Measurements from ENCODE around the gene AKR1E2.

AKR1E2 gene

DNA sequence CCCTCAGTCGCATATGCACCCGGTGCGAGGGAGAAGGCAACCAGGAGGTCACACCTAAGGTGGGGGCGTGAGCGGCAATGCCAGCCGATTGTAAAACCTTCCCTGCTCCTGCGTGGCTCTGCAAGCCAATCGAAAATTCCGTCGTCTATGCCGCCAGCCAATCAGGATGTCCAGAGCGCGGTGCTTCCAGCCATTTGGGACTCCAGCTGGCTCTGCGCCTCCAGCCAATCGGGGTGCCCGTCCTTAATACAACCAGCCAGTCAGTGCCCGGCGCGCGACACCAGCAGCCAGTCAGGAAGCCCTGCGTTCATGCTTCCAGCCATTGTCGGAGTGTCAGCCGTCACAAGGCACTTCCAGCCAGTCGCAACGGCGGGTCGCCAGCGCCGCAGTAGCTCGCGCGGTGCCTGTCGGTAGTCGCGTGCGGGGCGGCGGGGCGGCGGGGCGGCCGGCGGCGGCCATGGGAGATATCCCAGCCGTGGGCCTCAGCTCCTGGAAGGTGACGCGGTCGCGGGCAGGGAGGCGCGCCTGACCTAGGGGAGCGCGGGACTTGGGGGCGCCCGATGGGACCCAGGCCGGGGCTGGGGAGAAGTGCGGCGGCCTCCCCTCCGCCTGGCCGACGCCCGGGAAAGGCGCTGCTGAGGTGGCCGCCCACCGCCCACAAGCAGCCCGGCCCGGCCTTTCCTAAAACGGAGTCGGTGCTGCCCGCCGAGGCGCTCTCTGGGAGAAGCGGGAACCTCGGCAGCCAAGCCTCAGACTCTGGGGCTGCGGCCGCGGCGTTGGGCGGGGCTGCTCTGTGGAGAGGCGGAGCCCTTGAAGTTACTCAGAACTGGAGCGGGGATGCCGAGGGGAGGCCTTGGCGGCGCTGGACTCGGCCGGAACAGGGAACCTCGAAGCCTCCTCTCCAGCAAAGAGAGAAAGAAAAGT lies at the start of gene AKR1E2:
TSS of gene AKR1E2 (plus strand) at position 340 of the 924 bp plus-strand sequence. CDS start at position 458, 118 bp downstream.
- peak; percentile 27 for DNase-seq

DNA sequence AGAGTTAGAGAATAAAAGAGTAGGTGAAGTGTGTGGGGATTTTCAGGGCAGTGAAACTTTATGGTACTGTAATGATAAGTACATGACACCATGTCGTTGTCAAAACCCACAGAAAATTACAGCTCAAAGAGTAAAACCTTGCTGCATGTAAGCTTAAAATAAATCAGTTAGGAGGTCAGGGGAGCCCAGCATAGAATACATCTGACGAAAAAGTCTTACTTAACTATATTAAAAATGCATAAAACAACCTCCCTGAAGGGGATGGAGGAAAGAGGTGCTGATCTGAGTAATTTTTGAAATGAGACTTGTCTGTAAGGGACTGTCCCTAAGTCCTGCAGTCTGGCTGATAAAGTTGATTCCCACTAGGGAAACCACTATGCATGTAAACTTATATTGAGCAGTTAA lies 49.8 kb upstream of the AKR1E2 start:
- DNase-seq = no peak

DNA sequence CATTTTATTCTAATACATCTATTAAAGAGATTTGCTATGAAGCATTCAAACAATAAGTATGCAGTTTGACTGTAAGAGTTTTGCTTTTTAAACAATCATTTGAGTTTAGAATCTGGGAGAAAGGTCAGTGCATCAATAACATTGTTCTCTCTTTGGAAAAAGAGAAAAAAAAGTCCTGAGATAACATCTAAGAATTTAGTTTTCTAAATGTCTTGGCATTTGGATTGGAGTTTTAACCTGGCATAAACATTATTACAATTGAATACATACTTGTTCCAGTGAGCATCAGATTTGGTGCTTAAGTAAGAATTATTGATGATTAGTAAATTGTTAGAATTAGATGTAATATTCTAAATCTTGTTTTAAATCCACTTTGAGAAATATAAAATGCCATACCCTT lies 47.2 kb upstream of the AKR1E2 start:
- DNase-seq = no peak

DNA sequence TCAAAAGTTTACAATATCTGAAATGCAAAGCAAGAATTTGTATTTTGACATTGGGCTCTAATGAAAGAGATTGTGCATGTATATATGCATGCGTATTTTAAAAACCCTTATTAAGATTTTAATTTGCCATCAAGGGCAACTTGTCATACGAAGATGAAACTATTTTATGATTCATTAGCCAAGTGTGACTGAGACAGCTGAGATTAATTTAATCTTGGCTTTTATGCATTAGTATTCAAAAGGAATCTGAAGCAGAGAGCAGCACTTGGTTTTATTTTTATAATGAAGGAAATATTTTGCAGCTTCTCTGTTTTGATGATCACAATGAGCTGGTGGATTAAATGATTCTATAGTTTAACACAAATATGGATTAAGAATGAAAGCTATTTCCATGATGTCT lies 45.9 kb upstream of the AKR1E2 start:
- no peak for DNase-seq

DNA sequence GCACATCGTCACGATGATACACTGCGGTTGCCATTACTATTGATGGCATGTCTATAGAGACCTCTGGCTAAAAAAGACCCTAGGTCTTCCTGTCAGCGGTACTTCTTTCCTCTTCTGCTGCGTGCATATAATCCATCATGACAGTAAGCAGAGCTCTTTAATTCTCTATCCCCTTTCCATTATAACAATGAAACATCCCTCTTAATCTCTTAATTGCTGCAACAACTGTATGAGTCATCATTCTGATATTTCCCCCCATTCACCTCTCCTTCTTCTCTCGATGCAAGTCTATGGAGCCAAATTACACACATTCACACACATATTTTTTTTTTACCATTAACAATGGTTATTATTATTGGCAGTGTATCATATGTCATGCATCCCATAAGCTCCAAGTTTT lies 45.2 kb upstream of the AKR1E2 start:
- no peak for DNase-seq

DNA sequence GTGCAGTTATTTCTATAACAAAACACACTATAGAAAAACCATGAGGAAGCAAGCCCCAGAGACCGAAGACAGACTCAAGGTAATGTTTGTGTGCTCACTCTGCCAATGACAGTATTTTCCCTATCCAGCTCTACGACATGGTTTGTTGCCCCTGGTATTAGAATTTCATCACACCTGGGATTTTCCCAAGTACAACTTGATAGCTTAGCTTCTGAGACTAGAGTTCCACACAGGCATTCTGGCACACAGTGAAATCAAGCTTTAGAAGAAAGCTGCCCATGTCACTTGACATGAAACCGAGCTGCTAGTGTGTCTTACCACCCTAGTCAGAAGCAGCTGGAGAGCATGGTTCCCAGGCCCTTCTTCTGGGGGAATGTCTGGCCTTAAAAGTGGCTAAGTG lies 44.1 kb upstream of the AKR1E2 start:
- no peak for DNase-seq

DNA sequence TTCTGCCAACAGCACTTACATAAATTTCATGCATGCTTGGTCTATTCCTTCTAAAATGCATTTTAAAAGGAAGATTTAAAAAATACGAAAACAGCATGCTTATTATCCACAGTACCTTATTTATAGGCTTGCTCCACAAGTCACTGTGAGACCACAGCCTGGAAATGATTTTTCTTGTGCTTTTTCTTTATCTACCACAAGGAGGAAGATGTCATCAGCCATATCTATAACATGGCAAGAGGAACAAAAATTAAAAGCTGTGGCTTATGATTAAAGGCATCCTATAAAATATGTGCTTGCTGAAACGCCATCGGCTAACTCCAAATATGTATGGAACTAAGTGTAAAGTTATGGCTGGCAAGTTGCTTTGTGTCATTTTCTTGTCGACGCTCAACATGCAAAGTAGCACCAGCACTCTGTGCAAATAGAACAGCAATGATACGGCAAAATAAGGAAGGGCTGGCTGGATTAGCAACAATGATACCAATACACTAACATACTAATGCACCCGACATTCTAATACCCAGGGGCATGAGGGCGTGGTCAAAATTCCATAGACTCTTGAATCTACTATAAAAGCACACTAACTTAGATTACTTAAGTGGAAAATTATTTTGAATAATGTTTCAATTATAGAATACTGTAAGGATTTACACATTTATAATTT lies 41.2 kb upstream of the AKR1E2 start:
- DNase-seq = no peak

DNA sequence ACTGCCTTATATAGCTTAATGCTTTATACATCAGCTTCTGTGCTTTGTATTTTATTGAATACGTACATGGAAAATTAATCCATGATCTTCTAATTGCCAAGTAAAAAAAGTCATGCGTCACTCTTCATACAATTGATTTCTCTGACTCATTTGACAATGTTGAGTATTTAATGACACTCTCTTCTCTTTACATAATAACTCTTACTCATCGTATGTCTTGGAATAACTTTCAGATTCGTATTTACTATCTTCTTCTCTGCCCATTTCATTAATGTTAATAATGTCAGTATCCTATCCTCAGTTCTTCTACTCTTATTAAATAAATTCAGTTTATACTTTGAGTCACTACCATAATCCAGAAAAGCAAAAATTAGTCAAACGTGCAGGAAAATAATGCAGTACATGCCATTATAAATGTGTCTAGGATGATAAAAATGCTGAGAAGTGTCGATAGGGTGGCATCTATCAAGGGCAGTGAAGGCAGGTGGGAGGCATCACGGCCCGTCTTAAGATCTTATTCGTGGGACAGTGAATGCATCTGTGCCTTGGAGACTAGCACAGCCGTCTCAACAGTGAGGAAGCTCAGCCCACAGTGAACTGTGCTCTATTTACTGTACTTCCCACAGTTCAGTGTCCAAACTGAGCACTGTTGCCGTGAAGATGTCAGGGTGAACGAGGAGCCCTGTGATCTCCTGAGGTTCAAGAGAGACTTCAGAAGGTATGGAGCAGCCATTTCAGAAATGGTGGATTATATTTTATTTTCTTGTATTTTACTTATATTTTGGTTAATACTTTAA lies 39.8 kb upstream of the AKR1E2 start:
- DNase-seq = no peak

DNA sequence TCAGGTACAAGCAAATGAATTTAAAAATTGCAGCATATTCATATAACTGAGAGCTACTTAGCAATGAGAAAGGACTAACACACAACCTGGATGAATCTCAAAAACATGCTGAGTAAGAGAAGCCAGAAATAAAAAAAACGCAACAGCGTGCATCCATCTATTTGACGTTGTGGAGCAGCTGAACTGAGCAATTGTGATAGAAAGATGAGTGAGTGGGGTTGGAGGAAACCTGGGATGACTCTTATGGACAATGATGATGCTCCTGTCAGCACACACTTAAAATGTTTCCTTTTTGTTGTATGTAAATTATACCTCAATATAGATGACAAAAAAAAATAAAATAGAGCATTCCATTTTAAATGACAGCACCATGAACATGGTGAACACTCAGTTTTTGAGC lies 36.0 kb upstream of the AKR1E2 start:
- DNase-seq = no peak

DNA sequence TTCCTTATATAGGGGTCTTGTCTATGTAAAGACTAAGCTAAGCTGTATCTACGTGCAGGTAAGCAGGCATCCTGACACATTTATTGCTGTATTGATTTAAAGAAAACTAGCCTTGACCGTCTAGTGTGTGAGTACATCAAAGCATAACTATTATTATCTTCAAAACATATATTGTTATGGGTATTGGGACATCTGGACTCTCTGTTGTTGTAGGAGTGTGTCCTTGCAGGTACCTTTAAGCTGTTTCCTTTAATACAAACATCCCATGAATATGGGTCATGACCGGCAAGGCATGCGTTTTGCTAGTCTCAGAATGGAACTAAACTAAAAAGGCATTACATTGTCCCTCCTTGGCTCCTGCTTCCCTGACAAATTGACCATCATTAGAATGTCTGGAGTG lies 35.1 kb upstream of the AKR1E2 start:
- no peak for DNase-seq

DNA sequence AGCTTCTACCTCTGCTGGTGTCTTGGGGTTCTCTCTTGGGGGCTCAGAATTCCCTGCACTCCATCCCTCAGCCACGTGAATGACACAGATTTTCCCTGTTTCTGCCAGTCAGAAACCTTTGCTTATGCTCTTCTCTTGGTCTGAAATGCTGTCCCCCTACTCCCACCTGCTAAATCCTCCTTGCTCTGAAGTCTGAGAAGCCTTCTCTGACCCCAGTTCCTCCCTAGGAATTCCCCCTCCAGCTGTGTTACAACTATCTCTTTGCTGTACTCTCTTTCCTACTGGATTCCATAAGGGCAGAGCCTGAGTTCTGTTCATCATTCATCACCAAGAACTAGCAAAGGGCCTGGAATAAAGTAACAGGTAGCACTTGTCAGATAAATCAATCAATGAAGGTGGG lies 33.6 kb upstream of the AKR1E2 start:
- no peak for DNase-seq

DNA sequence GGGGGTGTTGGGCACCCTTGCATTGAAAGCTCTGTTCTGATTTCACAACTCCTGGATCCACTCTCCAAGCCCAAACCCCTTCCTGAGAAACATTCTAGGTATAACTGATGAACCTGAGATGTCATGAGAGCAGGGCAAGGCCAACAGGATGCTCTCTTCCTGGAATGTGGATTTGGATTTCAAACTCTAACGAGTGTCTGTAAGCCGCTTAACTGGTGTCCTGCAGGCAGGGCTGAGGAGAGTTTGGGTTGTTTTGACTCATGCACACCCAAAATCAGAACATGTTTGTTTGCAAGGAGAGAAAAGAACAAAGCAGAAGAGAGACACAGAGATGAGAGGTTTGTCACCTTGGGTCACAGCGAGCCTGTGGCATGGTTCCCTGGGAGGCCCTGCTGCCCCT lies 24.6 kb upstream of the AKR1E2 start:
- no peak for DNase-seq

DNA sequence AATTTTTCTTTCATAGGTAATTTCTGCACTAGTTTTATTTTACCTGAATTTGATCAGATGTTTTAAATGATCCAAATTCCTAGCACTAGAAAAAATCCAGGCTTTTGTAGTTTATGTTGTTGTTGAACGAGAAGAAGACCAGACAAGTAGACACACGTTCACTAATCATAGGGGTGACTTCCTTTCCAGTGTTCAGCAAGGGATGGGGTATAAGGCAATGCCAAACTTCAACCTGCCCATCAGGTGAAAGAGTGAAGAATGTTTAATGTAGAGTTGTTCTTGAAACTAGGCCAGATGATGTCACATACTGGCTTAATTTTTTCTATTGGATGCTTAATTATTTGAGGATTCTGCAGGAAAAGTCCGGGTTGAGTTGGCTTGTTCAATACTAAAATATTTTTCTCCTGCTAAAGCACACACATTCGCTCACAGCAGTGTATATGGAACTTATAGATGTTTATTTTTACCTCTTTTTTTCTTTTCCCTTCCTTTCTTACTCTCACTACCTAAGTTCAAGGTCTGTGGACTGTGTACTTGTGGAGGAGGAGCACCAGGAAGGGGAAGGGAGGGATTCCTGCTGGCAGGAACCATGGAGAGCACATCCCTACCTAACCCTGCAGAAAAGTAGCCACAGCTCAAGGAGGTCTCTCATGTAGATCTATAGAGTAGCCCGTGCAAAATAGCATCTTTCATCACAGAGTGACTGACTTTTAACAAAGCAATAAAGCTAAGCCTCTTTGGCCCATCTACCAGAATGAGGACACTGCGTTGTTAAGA lies 23.1 kb upstream of the AKR1E2 start:
- DNase-seq = no peak

DNA sequence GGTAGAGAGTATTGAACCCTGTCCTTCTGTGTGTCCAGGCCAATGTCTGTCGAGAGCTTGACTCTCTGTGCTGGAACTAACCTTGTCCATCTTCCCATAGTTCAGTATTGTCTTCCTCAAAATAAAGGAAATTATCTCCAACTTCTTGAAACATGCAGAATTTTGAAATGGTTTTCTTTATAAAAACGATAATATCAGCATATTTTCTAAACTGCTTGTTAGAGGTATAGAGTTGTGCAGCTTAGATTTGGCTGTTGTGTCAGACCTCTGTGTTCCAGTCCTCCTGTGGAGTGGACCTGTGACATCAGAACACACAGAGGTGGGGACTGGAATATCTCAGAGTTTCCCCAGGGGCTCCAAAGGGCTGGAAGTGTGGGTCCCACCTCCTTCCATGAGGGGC lies 22.2 kb upstream of the AKR1E2 start:
- DNase-seq = no peak

DNA sequence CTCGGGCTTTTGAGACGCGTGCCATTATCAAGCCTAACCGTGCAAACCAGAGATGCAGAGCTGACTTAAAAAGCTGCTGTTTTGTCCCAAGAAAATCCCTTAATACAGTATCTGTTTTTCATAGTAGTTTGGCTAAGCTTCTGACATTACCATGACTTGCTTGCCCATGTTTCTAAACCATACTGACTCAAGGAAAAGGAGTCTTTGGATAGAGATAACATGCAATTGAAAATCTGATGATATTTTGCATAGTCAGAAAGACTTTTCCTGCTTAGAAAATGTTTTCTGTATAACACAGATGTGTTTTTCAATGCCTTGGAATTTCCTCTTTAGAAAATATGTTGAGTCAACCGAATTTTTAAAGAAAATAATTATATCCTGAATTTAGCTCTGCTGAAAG lies 21.5 kb upstream of the AKR1E2 start:
- no peak for DNase-seq

DNA sequence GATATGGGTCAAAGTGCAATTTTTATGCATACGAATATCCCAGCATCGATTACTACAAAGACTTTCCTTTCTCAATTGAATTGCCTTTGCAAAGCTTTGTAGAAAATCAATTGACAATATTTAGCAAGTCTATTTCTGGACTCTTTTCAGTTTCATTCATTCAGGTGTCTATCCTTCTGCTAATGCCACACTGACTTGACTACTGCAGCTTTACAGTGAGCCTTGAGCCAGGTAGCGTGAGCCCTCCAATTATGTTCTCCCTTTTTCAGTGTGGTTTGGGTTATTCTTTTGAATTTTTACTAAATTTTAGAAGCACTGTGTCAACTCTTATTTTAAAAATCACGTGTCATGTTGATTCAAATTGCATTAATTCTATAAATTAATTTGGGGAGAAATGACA lies 19.5 kb upstream of the AKR1E2 start:
- DNase-seq = no peak

DNA sequence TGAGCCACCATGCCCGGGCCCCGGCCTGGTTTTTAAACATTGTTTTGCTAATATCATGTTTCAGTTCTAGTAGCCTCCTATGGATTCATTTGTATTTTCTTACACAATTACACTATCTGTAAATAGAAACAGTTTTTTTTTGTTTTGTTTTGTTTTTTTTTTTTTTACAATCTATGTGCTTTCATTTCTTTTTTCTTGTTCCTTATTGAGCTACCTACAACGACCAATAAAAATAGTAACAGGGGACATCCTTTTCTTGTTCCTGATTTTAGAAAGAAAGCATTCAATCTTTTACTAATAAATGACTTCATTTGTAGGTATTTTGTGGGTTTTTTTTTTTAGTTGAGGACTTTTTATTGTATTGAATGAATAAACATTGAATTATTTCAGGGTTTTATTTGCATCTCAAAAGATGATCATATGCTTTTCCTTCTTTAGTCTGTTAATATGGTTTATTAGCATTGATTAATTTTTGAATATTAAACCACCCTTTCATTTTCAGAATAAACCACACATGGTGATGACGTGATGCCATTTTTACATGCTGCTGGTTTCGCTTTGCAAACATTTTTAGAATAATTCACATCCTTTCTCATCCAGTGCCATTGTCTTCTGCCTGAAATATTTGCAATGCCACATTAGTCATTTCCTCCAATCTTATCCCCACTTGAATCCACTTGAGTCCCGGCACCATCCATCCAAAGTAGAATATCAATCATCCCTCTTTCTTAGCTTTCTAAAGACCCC lies 18.1 kb upstream of the AKR1E2 start:
- no peak for DNase-seq

DNA sequence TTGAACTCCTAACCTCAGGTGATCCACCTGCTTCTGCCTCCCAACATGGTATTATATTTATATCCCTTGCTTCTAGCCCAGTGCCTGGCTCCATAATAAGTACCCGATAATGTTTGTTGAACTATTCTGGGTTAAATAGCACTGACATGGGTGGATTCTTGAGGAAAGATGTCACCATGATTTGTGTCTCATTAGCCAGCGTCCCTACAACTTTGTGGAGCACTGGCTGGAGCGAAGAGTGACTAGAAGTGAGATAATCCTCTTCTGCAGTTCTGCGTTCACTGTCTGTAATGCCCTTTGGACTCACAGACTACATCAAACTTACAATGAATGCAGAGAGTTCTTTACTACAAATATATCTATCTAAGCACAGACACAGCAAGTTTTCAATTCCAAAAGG lies 16.9 kb upstream of the AKR1E2 start:
- DNase-seq = no peak

DNA sequence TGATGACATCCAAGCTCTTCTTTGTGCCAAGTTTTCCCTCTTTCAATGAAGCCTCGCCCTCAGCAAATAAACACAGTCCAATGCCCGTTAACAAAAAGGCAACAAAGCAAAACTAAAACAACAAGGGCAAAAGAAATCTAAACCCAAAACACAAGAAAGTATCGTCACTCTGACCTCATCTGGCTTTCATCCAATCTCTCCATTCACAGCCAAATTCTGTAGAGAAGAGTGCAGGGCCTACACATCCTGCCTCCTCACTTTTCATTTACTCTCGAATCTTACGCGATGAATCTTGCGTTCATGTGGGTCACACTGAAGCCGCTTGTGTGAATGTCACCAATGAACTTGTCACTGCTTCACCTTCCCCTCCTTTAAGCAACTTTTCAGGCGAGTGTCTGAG lies 15.9 kb upstream of the AKR1E2 start:
- DNase-seq = no peak

DNA sequence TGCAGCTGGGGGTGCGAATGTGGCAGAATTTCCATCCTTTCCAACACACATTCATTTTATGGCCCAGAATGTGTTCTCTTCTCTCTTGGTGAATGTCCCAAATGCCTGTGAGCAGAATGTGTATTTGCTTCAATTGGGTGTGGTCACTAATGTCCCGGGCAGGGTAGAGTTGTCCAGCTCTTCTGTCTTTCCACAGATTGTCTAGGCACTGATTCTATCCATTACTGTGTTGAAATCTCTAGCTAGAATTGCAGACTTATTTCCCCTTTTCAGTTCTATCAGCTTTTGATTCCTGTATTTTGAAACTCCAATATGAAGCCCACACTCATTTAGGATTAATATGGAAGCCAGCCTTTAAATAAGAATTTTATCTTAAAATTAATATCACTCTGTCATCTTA lies 14.0 kb upstream of the AKR1E2 start:
- no peak for DNase-seq

DNA sequence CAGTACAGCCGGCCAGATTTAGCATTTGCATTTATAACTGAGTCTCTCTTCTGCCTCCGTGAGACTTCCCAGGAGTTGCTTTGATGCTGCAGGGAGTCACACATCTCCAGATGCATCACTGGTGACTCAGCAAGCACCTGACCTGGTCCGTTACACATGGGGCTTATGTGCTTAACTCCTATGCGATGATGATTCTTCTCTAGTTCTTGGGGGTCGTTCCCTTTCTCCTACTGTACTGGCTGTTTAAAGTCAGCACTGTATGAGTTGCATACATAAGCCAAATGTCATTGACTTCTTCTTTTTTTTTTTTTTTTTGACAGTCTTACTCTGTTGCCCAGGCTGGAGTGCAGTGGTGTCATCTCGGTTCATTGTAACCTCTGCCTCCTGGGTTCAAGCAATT lies 13.0 kb upstream of the AKR1E2 start:
- no peak for DNase-seq

DNA sequence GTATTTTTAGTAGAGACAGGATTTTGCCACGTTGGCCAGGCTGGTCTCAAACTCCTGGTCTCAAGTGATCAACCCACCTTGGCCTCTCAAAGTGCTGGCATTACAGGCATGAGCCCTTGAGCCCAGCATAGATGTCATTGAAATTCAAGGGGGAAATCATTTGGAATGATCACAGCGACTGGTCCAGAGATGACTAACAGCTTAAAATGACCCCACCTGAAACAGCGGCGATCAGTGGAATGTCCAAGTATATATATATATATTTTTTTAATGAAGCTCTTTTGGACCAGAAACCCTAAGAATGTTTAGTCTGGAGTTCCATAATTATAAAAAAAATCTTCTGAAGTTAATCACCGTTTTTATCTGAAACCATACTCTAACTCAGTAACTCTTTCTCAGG lies 12.5 kb upstream of the AKR1E2 start:
- no peak for DNase-seq
